GM19463 (cell line): Measurements from ENCODE around the gene CENPP.

ENCODE experiments used
- ATAC-seq: cut with Tn5 transposase; IDR thresholded peaks from one replicate; pipeline ENCODE4 v1.9.1; 2021; ENCODE audit warnings: mild to moderate bottlenecking, moderate library complexity; ENCODE audit not compliant: unreplicated experiment

The CENPP gene

DNA sequence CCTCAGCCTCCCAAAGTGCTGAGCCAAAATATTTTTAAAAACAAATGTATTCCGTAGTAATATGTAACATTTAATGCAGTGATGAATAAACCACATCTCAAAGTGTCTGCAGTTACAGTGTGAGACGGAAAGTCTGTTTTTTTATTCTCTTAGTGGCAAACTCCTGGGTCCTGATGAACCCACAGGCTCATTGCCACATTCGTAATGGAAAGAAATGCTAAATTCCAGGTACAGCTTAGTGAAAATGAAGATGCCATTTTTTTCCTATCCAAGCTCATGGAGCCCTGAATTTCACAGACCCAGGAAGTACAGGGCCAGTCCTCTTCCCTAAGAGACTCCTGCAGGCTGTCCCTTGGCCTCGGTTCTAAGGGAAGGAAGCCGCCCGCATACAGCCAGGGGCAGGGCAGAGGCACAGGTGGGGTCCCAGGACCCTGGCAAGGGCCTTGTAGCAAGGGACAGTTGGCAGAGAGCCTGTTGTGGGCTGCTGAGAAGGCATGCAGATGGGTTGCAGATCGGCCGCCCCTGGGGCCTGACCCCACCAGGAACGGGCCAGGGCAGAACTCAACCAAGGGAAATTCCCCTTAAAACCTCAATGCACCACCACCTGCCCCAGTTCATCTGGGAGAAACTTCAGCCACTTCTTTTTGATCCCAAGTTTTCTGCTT, 308.0 kb downstream of the CENPP start:
- no peak for ATAC-seq

DNA sequence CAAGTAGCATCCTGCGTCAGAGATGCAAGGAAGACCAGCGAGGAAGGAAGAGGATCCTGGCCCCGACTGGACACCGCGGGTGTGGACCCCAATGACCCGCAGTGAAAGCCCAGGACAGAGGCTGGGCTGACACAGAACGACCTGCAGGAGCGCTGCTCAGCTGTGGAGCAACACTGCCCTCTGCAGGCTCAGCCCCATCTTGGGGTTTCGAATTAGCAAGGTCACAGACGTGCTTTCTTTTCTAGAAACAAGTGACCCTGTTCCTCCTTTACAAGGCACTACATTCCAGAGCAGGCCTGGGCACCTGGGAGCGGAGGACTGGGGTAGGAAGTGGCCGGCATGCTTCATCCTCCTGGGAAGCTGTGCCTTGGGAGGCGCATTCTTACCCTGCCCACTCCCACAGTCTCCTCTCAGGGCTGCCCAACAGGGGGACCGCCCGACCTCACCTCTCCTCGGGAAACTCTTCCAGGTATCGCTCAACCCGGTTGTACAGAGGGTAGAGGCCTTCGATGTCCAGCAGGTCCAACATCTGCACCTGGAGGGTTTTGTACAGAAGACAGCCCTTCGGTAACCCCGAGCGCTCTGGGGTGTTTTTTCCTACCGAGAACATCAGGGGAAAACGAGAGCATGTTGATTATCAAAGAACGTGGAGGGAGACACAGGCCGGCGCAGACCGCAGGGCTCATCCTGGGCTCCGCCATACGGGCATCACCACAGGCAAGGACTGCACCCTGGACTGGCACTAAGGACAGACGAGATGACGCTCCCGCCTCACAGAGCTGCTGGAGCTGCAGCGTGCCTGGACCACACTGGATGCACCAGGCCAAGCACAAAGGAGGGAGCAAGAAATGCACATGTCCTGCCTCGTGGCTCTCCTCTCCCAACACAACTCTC, 309.2 kb downstream of the CENPP start:
- peak; percentile 77 for ATAC-seq

DNA sequence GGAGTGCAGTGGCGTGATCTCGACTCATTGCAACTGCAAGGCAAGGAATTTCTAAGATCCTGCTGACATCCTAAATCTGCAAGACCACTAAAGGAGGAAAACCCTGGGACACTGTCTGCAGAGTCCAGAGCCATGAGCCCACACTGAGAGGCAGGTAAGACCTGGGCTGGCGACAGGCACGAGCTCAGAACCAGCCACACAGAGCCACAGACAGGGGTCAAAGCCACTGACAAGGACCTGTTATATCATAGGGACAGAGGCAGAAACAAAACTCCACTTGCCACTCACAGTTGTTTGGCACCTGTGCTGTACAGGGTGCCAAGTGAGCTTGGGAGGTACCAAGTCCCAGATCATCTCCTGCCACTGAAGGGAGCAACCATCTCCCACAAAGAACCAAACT, 310.0 kb downstream of the CENPP start:
- ATAC-seq, result no peak

DNA sequence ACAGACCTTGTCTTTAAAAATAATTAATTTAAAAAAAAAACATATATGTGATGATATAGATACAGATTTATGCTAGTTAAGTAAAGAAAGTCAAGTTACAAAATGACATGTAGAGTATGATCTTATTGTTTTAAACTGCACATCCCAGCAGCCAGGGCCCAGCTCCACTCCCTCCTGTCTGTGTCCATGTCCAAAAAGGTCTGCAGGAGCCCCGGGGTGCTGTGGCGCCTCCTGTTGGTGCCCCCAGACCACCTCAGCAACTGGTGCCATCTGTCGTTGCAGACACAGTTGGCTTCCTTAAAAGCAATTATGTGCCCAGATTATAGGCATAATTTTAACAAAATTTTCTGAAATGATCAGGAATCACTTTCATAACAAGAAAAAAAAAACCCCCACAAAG, 310.9 kb downstream of the CENPP start:
- no peak for ATAC-seq

DNA sequence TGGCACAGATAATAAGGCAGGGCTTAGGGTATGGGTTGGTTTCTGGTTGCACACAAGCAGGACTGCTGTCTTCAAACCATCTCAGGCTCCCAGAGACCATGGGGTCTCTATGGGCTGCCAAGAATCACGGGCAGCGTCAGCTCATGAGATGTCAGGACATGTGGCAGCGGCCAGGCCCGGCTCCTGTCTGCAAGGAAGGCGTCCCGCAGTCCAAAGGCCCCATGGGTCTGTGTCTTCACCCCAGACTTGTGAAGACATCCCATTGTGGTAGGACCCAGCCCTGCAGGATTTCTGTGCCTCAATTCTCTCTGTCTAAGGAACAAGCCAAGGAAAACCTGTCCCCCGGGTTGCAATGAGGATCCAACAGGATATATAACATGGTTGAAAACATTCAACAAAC, 311.6 kb downstream of the CENPP start:
- no peak for ATAC-seq

DNA sequence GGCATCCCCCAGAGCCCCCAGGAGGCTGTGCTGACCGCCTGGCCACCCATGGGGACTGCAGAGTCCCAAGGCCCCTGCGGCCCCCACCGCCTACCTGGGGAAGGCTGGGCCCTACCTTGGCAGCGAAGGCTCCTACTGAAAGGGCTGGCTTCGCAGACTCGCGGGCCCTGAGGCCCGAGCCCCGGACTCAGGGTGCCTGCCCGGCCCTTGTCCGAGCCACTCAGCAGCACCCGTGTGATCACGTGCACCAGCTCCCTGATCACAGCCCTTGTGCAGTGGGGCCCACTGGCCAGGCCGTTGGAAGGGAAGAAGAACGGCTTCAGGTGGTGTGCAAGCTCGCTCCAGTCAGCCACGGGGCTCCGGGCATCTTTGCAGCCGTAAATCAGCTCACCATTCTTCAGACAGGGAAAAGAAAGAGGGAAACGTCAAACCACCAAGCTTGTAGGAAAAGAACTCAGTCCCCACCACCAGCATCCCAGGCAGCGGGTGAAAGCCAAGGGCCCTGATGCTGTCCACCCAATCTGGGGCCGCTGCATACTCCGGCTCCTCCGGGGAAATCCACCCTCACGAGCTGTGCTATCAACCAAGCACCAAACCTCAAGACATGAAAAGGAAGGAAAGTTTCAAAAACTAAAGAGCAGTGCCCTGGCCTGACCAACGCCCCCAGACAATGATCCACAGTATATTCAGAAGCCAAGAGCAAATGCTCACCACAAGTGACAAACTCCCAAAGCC, 312.3 kb downstream of the CENPP start:
- no peak for ATAC-seq

DNA sequence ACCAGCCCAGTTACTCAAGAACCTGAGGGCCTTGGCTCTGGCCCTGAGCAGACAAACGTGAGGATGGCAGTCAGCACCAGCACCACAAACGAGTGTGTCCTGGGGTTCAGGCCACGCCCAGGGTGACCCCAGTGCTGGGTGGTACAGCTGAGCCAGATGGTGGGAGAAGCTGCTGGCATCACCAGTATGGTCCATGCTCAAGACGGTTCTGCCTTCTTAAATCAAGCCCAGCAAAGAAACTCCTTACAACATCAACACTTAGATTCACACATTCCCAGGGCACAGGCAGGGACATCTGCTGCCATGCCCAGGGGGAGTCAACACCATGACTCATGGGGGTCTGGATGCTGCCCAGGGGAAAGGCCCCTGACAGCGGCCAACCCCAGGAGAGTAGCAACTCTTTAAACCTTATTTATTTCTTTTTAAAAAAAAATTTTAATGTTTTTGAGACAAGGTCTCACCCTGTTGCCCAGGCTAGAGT, 312.9 kb downstream of the CENPP start:
- ATAC-seq, result no peak

DNA sequence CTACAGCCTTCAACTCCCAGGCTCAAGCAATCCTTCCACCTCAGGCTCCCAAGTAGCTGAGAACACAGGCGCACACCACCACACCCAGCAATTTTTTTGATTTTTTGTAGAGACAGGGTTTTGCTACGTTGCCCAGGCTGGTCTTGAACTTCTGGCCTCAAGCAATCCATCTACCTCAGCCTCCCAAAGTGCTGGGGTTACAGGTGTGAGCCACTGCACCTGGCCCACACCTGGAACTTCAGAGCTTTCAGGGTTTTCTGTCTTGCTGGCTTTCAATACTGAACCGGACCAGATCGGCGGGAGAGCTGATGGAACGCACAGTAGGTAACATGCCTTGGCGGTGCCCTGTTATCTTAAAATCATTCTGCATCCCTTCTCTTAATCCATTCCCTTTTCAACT, 313.4 kb downstream of the CENPP start:
- ATAC-seq, result no peak

DNA sequence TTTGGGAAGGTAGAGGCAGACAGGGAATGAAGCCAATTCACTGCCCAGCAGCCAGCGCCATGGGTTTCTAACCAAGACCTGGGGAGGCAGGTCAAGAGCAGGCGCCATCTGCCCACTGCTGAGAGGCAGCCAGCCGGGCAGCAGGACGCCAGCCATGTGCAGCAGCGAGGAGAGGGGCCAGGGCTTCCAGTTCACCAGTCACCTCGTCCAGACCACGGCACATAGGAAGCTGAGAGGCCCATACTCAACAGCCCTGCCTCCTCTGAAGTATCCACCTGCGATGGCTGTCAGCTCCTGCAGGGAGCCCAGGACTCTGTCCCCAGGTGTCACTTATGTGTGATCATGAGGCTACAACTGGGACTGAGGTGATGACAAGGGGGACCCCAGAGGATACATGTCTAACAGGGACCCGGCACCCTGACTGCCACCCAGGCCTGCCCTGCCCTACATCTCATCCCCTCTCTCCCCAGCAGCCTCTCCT, 314.1 kb downstream of the CENPP start:
- ATAC-seq, result no peak

DNA sequence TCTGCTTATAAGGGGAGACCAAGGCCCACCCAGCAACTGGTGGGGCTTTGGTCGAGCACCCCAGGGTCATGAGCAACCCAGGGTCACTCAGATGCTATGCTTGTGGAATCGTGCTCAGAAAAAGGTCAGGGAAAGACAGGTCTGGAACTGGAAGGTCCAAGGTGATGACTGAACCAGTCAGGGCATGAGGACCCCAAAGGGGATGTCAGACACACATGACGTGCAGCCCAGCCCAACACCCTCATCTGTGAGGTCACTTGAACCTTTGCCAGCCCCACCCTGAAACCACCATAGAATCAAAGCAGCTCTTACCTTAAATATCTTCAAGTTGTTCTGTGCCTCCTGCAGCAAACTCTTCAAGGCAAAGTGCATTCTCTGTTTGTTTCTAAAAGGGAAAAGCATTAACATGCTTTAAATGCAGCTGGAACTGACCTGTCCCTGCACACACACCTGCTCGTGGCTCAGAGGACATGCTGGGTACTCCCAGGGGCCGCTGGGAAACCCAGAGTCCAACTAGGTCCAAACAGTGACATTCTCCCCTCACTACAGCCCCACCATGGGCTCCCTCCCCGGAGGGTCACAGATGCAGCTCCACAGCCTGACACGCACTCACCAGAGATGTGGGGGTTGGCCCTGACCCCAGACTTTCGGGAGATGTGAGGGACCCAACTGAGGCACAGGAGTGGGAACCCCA, 314.8 kb downstream of the CENPP start:
- ATAC-seq, result no peak

DNA sequence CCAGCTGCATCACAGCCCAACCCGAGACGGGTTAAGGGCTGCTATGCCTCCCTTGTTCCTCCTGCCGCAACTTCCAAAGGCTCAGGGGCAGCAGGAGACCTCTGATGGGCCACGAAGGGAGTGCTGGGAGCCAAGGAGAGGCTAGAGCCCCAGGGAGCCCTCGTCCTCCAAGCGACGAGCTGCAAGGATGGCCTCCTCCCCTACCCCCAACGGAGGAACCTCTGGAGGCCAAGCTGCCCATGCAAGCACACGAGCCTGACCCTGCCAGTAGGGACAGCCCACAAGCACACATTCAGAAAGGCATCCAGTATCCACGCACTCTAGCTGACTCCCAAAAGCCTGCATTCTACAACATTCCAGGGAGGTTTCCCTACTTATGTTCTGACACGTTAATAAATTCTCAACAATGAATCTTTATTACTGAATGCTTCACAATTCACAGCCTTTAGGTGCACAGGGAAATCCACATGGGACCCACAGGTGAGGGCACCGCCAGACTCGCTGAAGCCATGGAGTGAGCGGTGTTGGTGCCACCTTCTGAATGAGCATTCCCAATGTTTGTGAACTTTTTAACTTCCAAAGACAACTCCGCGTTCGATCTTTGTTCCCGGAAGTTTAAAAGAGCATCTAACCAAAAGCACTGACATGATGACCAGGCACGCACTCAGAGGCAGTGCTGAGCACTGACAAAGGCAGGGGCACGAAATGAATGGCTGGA, 315.5 kb downstream of the CENPP start:
- no peak for ATAC-seq

DNA sequence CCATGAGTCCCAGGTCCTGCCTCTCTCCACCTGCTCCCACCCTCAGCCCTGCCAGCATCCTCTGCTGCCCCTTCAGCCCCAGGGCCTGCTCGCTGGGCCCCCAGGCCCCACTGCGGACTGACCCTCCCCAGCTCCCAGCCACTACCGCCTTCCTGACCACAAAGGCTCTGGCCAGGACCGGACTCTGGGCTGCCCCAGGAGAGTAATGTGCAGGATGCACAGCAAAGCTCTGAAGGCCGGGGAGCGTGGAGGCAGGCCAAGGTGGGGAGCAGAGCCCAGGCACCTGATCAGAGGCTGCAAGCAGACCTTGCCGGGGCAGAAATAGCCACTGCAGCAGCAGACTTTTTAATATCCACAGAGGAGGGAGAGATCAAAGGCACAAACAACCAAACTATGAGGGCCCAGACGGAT, 316.3 kb downstream of the CENPP start:
- no peak for ATAC-seq

DNA sequence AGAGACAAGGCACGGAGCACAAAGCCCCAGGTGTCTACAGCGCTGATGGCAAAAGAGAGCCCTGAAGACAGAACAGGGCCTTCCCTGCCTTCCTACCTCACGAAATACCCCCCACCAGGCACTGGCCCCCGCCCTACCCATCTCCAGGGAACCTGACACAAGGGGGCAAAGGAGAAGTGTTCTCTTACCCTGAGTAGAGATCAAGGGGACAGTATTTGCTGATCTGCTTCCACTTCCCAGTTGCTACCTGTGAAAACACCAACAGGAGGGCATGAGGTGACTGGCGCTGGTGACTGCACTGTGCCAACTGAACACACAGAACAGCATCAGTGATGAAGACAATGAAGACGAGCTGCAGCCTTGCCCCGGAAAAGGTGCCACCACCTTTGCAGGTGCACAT, 316.8 kb downstream of the CENPP start:
- ATAC-seq, result no peak

DNA sequence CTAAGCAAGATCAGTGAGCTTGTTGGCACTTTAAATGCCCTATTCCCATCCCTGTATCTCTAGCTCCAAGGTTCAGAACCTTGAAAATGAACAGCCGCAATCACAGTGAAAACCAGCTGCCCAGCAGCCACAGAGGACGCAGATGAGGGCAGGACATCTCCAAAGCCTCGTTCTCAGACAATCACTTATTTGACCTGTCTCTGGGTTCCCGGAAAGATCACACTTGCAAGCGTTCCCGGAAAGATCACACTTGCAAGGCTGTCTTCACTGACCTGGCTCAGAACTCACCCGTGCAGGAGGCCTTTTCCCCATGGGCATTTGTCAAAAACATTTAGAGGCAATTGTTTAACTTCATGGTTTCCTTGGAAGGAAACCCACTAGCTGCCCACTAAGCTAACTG, 318.5 kb downstream of the CENPP start:
- ATAC-seq, result no peak

DNA sequence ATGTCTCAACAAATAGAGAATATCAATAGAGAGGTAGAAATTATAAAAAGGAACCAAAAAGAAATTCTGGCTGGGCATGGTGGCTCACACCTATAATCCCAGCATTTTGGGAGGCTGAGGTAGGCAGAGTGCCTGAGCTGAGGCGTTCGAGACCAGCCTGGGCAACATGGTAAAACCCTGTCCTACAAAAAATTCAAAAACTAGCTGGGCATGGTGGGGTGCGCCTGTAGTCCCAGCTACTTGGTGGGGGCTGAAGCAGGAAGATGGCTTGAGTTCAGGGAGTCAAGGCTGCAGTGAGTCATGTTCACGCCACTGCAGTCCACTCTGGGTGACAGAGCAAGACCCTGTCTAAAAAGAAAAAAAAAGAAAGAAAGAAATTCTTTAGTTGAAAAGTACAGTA, 319.3 kb downstream of the CENPP start:
- no peak for ATAC-seq

DNA sequence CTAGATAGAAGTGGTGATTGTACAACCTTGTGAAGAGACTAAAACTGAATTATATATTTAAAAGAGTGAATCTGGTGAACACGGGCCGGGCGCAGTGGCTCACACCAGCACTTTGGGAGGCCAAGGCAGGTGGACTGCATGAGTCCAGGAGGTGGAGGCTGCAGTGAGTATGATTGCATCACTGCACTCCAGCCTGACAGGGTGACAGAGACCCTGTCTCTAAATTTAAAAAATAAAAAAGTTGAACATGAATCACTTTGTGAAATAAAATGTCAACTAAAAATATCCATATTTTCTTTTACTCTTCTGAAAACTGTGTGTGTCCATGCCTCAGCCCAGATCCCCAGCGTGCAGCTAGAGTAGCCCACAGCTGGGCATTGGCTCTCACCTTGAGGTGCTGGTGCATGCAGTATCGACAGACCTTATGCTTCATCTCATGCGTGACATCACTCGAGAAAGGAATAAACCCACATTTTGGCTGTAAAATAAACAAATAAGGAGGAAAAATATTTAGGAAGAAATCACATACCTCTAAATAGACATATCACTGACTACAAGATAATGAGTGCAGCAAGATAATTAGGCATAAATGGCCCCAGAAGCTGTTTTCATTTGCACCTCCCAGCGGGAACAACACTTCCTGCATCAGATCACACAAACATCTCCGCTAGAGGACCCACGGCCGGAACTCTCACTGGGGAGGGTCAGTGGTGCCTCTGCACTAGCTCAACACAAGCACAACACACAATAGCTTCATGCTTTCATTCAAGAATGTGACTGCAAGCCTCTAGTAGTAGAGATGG, 322.1 kb downstream of the CENPP start:
- no peak for ATAC-seq

DNA sequence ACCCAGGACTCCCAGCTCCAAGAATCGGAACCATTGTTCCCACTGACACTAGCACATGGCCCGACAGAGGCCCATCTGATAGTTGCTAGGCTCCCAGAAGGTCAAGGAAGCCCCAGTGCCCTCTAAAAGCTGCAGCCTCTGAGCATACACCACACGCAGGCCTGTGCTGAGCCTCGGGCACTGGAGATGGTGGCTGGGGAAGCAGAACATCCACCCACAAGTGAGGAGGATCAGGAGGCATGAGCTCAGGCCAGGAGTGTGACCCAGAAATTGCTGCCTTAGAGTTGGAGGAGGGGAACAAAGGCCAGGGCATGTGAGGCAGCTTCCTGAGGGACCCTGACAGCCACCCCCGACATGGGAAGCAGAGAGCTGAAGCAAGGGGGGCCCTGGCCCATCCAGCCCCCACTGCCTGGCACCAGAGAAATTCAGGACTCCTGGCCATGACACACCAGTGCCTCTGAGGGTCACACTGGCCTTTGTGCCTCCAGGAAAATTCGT, 322.8 kb downstream of the CENPP start:
- no peak for ATAC-seq

DNA sequence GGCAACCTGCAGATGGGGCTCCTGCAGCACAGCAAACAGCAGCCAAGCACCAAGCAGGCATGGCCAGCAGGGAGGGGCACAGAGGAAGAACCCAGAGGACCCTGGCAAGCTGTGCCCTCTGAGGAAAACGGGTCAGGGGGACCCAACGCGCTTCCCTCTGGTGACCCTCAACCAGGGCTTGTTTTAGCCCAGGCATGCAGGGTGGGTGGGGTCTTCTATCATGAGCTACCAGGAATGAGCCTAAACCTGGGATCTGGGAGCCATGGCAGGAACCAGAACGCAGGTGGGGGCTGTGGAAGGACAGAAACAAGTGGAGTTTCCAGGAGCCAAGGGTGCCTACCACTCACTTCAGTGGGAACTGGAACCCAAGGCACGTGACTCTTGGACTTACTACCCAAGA, 323.3 kb downstream of the CENPP start:
- no peak for ATAC-seq

DNA sequence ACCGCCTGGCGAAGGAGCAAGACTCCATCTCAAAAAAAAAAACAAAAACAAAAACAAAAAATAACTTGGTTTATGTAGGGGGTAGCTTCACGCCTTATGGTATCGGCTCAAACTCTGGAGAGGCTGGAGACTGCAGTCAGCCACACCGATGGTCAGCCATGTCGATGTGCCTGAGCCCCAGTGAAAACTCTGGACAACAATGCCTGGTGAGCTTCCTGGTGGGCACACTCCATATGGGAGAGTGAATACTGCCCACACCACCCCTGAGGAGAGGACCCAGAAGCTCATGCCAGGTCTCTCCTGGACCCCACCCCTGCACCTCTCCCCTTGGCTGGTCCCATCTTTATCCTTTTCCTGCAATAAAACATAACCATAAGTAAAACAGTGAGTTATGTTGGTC, 324.5 kb downstream of the CENPP start:
- no peak for ATAC-seq
